NCI-H2171 (cell line): ENCODE data around the gene RIMBP2.

Experiments
- DNase-seq: peaks from one replicate; lab custom pipeline; 2025; lab: John Stamatoyannopoulos, UW

Gene RIMBP2

DNA sequence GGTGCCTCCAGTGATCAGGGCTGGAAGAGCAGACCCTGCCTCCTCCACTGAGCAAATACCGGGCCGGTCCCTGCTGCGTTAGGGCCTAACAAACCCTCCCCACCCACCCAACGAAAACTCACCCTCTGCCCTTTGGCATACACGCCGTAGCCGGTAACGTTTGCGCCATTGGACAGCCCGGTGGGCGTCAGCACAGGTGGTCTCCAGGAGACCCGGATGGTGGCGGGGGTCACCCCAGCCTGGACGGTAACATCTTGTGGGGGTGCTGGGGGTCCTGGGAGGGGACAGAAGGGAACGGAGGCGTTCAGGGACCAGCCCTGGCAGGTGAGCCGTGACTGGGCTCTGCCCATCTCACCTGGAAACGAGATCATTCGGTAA lies 277.9 kb downstream of the RIMBP2 start:
- no peak for DNase-seq

DNA sequence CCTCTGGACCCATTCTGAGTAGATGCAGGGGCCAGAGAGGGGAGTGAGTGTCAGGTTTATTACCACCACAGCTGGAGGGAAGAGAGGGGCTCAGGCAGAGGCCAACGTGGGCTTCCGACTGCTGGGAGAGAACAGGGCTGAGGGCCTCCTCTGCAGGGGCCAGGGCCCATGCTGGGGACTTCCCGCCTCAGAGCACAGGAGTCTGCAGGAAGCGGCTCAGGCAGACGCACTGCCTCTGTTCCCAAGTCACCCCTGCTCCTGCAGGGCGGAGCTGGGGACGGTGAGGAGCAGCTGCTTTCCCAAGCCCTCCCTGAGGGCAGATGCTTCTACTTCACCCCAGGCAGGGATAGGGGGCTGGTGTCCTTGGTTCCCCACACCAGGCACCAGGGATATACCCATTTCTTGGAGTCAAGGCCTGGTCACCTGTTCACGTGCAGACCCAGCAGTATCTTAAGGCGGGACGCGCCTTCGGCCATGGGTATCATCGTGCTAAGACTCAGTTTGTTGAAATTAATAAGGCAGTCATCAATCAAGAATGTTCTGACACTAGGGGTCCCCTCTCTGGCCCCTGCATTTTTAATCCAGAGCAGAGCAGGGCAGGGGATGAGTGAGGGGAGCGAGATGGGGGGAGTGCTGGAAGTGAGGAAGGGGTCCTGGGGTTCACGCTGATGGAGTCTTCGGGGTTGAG lies 278.4 kb downstream of the RIMBP2 start:
- no peak for DNase-seq

DNA sequence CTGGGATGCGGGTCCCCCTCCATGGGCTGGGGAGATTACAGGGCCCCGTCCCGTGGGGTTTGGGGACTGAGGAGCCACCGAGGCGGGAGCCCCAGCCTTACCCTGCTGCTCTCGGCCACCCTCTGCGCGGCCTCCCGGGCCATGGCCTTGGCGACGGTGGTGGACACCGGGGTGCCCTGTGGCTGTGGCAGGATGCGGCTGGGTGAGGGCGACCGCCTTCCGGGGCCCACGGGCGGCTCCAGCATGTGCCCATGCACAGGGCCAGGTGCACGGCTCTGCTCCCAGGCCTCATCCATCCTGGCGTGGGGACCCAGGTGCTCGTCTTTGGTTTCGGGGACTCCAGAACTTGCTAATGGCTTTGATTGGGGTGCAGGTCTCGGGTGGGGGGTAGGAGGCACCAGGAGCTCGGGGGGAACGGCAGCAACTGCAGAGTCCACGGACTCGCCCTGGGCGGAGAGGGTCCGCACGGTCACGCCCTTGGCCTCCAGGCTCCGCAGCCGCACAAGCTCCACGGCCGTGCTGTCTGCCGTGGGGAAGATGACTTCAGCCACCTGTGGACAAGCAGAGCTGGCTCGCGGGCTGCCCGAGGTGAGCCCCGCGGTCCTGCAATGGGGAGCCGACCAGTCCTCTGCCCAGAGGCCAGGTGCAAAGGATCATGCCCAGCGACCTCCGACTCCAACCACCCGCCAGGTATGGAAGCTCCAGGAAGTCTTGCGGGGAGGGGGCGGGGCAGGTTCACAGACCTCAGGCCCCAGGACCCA lies 279.2 kb downstream of the RIMBP2 start:
- DNase-seq: no peak

DNA sequence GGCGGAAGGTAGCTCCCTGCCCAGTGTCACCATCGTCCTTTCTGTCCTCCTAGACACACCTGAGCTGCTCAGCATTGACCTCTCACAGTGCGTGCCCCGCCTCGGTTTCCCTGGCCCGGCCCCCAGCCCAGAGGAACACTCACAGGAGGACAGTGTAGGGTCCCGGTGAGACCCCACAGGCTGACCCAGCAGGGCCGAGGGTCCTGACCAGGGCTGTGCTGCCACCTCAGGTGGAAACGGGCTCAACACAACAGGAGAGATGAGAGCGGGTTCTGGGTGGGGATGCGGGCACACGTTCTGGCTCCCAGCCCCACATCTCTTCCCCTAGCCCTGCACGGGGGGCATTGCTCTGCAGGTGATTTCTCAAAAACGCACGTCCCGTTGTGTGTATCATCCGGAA lies 280.3 kb downstream of the RIMBP2 start:
- DNase-seq: no peak

DNA sequence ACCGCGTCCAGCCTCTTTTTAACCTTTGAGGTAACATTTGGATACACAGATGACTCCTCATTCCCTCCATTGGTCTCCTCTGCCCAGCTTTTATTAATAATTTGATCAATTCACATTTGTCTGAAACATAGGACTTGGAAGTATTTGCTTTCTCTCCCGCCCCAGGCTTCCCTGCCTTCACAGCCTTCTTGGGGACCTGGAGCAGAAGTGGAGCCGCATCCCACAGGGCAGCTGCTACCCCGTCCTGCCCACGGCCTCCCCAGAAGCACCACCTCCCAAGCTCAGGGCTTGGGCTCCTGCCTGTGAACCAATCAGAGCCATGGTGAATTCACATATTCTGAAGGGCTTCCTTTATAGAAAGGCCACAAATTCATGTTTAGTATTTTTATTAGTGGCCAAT lies 280.8 kb downstream of the RIMBP2 start:
- DNase-seq: no peak

DNA sequence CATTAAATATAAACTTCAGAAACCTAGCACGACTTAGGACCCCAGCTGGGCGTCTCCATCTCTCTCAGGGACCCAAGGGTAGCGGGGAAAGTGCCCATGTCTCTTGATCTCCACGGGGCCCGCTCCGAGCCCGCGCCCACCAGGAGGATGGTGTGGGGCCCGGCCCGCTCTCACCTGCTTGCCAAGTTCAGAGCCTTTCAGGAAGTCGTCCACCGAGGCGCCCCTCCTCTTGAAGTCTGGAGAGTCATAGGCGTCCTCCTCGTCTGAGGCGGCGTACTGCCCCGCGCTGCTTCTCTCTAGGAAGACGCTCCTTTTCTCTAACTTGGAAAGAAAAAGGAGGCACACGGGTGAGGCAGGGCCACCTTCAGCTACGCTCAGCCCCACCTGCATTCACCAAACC lies 281.5 kb downstream of the RIMBP2 start:
- DNase-seq: no peak

DNA sequence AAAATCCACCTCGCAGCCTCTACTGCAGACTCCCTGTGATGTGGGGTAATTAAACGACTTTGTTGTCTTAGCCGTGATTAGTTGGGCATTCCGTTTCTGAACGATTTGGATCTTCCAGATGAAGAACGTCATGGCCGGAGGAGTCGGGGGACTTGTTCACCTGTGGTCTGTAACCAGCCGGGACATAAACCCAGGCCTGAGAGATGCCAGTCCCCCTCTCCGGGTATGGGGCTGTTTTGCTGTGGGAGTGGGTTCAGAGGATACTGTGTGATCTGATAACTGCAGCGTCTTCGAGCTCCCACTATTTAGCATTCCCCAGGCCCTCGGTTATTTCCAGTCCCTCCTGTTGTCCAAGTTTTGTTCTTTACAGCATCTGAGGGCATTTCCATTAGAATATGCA lies 282.3 kb downstream of the RIMBP2 start:
- no peak for DNase-seq

DNA sequence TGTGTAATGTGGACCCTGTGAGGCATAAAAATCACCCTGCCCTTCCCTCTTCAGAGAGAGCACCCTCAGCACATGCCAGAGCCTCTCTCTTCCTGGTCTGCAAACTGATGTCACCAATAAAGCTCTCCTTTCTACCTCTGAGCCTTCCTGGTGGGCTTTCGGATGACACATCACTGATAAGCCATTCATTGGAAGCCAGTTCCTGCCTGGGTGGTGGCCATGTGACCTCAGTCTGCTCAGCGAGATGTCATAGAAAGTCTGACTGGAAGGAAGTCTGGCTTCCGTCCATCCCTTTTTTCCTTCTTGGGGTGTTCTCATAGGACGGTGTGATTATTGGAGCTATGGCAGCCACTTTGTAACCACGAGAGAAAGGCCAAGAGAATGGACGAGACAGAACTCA lies 282.7 kb downstream of the RIMBP2 start:
- no peak for DNase-seq

DNA sequence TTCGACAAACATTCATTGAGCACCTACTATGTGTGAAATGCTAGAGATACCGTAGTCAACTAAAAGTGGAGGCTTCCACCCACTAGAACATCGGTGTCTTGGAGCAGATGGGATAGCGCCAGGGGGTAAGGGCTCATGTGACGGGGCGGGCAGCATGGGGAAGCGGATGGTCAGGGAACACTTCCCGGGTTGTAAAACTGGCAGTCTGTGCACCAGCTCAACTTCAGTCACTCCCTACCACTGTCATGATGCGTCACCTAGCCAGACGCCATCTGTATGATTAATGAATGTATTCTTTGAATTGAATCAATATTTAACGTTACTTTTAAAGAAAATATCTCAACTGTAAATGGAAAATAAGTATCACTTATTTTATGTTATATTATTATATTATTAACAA lies 284.9 kb downstream of the RIMBP2 start:
- DNase-seq: no peak

DNA sequence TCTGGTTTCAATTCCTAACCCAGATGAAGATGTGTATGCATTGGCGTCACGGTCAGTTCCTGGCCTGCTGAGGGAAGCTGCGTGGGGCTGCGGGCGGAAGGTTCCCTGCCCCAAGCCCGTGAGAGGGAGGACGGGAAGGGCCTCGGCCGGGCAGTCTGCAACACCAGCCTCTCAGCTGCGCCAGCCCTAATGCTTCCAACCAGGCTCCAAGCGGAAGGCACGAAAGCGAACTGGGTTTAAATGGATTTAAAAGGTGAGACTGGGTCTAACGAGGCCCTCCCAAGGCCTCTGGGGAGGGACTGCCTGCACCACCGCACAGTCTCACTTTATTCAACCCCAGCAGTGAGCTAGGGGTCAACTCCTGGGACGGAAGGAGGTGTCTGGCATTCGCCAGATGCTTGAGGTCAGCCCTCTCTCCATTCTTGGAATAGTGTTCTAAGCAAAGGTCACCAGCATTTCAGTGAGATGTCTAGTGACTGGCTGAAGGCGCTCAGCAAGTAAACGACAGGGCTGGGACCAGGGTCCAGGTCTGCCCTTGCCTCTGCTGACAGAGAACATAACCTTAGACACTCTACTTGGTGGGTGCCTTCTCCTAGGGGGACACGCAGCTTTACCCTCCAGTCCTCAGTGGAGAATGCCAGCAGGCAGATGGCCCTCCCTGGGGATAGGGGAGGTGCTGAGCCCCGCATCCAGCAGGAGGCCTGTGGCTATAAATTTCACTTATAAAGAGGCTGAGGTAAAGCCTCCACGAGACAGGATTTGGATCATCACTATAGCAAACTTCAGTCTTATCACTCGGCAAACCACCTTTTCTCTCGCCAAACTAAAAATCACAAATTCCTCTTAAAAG lies 286.2 kb downstream of the RIMBP2 start:
- no peak for DNase-seq

DNA sequence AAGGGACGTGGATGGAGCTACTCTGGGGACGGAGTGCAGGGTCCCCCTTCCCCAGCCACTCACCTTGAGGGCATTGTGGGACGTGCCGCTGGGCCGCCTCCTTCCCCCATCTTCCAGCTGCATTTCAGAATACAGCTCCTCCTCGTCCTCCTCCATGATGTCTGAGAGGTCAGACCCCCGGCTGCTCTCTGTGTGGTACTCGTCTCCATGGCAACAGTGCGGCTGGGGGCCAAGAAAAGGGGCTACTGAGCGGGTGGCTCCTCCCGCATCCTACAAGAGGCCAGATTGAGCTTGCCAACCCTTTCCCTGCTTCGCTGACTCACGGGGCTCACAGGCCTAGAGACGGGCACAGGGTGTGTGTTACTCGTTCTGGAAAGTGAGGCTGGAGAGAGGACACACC lies 288.0 kb downstream of the RIMBP2 start:
- DNase-seq: no peak

DNA sequence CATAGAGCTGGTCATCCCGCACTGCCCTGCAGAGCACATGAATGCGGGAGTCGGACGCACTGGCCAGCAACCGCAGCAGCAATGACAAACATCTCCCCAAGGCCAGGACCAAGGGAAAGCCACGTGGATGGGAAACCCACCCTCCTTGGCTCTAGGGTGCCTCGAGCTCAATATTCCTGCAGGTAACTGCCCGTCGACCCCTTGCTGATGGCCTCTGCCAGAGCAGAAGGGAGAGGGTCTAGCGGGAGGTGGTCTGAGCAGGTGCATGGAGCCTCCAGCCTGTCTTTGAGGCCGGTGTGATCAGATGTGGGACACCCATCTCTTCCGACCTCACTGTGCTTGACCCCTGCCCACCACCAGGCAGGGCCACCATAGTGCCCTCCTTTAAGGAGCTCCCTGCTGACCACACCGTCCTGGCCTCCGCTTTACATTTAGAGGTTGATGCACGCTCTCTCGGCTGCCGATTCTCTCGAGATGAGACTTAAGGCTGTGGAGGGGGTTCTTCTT lies 288.7 kb downstream of the RIMBP2 start:
- no peak for DNase-seq

DNA sequence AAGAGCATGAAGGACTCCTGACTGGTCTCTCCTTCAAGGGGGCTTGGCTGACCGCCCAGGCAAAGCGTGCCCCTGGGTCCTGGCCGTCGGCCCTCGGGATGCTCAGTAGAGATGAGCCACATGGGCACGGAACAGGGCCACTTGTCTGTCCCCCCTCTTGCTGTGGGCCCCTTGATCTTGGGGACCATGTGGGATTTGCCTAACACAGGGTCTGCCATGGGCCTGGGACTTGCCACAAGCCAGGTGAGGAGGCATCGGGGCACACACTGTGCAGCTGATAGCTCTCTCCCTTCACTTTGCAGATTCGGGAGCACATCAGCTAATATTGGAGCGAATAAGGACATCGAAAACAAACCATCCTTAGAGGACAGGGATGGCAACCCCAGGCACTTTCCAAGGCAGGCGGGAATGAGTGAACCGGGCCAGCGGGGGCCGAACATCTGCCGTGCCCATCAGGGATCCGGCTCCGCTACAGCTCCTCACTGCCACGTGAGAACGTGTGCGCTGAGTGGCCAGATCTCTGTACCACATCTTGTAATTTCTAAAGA lies 290.3 kb downstream of the RIMBP2 start:
- DNase-seq: no peak

DNA sequence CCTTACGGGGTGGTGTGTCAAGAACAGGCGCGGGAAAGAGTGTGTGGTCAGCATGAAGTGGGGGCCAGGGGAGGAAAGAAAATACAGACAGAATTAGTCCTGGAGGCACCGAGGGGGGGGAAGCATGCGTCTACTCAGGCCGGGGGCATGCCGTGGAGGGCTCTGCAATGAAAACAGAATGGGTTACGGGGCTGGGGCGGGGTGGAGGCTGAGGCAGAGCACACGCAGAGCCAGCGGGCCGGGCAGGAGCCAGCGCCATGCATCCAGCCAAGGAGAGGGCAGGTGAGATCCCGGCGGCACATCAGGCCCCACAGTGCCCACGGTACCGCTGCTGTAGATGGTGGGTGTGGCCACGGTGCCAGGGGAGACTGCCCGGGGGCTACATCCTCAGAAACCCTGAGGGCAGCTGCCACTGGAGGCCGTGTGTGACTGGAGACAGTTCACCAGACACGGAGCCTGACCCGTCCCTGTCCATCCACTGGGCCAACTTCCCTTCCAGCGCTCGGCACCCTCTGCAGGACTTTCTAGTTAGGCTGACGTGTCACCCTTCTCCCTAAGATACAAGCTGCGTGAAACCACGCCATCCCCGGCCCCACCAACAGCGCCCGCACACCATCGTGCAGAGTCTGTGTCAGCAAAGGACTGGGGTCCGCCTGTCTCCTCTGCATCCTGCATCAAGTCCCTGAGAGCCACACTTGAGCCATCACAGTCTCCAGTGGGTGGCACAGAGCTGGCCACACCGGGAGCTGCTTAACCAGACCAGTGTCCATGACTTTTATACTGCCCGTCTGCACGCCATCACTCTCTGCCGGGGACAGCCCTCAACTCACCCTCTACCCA lies 291.0 kb downstream of the RIMBP2 start:
- DNase-seq: no peak

DNA sequence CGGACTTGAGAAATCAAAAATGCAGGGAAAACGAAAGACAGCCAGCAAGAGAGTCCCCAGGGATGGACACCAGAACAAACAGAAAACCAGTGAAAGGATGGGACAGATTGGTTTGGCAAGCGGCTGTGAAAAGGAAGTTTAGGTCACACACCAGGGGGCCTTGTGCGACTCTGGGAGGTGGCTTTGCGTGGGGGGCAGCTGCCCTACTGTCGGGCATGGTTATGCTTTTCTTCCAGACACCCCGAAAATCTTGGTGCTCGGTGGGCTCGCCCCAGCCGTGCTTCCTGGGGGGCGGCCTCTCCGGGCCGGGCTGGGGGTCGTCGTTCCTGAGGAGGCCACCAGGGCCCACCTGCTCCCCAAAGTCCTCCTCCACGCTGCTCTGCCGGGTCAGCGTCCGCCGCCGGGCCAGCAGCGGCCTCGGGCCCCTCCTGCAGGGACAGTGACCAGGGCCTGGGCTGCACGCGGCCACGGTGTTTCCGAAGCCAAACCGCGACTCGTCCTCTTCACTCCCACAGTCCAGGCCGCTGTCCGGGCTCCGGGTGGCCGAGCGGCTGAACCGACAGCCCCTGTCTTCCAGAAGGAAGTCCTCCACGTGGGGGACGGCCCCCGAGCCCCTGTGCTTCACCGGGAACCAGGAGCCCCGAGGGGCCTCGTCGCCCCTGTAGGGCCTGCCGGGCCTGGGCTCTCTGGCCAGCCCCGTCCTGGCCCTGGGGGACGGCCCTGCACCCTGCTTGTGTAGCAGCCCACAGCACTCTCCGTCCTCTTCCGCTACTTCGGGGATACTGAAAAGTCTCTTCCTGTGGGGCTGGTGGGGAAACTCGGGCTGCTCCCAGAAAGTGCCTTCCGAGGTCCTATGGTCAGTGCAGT lies 291.9 kb downstream of the RIMBP2 start:
- DNase-seq: no peak

DNA sequence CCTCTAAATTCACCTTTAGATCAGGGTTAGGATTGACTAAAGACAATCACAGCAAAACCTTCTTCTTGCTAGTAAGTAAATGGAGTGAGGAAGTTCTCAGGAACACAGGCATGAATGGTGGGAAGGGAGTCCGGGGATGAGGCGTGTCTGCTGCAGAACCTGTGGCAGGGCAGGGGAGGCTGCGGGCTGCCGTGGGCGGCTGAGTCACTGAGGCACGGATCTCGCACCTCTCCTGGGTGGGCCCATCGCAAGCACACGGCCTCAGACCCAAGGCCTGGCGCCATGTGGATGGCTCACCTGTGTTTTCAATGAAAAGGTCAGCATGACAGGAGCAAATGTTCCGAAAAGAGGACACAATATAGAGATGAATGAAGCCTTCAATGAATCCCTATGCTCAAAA lies 293.0 kb downstream of the RIMBP2 start:
- no peak for DNase-seq

DNA sequence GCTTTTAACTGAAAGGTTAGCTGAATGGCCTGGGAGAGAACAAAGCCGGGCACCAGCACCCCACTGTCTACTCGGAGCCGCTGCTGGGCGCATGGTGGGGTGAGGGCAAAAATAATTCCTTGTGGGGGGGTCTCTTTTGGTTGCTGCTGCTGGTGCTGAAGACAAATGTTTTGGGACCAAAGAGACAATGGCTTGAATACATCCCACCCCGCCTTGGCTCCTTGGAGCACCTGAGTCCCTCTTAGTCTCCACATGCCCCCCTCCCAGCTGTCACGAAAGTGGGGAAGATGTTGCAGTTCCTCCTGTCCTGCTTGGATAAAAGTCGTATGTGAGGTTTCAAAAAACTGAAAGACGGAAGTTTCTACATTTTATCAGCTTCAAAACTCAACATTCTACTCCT lies 293.4 kb downstream of the RIMBP2 start:
- DNase-seq: no peak

DNA sequence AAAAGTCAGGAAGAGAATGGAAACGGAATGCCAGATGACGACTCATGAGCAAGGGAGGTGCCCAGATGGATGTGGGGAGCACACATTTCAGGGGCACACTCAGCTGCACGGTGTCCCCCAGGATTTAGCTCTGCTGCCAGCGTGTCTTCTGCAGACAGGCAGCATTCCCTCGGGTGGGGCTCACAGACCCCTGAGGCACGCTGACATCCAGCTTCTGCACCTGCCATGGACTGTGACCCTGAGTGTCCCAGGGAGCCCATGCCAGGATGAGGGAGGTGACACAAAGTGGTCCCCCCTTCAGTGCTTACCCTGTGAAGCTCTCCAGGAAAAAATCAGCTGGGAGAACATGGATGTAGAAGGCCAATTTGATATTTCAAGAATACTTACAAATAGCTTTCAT lies 294.2 kb downstream of the RIMBP2 start:
- DNase-seq: no peak

DNA sequence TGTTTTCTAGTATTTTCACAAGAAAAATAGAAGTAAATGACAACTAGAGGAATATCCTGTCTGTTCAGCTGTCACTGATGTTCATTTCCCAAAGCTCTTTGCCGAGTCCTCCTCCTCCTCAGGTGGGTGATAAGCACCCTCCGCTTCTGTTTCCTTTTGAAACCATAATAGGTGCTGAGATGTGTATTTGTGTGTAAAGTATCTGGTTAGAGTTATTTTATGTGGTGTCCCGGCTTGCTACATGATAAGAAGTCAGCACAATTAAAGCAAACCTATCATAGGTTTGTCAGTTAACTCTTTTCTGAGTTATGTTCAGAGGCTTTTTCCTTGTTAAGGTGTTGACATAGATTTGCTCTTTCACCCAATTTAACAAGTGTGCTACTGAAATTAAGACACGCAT lies 296.0 kb downstream of the RIMBP2 start:
- no peak for DNase-seq

DNA sequence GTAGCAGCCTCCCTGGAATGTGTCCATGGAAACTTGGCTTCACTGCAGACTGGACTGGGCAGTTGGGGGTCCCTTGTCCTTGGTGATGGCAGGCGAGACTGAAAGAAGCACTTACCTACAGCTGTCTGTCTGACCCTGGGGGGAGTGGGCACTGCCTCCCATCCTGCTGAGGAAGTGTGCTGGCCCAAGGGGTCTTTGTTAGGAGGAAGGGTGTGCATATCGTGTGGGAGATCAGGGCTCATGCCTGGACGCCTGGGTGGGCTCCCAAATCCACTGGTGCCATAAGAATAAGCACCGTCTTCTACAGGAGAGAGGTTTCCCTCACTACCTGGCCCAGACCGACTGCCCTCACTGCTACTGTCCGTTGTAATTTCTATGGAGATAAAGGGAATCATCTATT lies 297.0 kb downstream of the RIMBP2 start:
- DNase-seq: no peak

DNA sequence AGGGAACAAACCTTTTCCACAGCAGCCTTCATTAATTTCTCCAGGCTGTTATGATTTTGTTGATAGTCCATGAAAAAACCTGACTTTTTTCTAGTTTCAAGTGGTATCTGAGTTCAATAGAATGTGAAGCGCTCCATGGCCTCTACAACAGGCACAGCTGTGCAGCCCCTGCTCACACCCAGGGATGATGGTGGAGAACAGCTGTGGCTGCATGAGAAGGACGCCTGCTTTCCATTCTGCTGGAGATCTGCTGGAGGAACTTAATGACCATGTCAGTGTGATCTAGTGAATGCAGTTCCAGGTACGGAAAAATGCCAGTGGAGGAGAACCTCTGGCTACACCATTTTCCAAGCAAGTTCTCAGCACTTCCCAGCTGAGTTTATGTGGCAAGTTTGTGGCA lies 297.8 kb downstream of the RIMBP2 start:
- DNase-seq: no peak
